Measurements from ENCODE around the gene RAC2.

- no peak for TF ChIP-seq CTCF (IDR thresholded peaks at IDR 0.05)
- TF ChIP-seq POLR2A (IDR thresholded peaks at IDR 0.05): no peak
- no peak for TF ChIP-seq POLR2AphosphoS5 (IDR thresholded peaks at IDR 0.05)
Measured at GRCh38 chr22:37183432-37184379, 60.4 kb downstream of the RAC2 start.
